ENCODE measurements around the gene MPG.

Gene MPG

DNA sequence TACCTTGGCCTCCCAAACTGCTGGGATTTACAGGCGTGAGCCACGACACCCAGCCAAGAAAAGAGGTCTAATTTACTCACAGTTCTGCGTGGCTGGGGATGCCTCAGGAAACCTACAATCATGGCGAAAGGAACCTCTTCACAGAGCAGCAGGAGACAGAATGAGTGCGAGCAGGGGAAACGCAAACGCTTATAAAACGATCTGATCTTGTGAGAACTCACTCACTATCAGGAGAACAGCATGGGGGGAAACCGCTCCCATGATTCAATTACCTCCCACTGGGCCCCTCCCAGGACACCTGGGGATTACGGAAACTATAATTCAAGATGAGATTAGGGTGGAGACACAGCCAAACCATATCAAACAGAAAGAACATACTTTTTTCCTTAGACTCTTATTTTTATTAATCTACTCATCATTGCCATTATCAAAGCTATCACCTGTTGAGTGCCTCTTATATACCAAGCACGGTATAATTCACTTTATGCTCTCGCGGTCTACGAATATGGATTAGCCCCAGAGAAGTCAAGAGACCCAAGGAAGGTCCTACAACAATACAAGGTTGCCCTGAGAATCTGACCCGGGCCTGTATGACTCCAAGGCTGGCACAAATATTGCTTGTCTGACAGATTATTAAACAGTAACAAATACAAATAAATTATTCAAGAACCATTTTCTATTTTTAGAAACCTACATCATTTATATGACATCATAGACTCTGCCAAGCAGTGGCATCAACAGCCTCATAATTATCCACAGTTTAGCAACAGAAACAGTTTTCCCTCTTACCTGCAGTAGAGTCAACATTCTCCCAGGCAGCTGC lies 27.0 kb upstream of the MPG start:
- no peak for DNase-seq

DNA sequence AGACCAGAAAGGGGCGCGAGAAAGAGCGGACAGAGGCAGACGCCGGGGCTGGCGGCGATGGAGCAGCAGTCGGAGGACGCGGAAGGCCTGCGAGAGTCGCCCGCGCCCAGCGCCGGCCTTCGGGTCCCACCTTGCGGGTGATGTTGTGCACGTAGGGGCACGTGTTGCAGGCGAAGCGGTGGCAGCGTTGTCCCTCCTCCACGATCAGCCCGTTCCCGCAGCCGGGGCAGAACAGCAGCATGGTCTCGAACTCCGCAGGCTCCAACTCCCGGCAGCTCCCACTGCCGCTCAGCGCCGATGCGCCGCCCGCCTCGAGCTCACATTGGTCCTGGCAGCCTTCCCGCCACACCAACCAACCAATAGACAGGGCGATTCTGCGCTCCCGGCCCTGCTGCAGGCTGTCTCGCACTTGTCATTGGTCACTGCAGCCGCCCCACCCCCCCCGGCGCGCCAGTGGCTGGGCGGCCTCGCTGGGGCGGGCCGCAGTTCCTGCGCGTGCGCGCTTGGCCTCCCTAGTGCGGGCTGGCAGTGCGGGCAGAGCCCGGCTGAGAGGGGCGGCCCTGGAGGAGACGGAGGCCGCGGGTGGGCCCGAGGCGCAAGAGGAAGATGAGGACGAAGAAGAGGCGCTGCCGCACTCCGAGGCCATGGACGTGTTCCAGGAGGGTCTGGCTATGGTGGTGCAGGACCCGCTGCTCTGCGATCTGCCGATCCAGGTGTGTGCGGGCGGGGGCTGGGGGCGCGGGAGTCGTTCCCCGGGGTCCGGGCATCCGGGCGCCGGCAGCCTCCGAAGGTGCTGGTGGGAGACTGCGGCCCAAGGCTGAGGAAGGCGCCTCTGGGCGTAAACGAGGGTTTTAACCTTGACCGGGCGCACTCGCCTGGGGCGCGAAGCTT lies 24.4 kb upstream of the MPG start, which contains the start of the genes POLR3K and SNRNP25:
Gene POLR3K (minus strand): TSS at position 263 of the 891 bp plus-strand sequence. CDS start 22 bp downstream, at position 241.
Gene SNRNP25 (plus strand): TSS at position 483 of the 891 bp plus-strand sequence. CDS start 189 bp downstream, at position 672.
- DNase-seq, result peak; percentile 98

DNA sequence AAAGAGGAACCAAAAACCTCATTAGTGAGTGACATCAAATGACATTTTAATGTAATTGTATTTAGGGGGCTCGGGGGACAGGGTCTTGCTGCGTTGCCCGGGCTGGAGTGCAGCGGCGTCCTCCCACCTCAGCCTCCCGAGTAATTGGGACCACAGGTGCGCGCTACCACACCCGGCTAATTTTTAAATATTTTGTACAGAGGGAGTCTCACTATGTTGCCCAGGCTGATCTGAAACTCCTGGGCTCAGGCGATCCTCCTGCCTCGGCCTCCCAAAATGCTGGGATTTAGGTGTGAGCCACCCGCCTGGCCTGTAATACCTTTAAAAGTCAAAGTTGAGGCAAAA lies 23.8 kb upstream of the MPG start:
- no peak for DNase-seq

DNA sequence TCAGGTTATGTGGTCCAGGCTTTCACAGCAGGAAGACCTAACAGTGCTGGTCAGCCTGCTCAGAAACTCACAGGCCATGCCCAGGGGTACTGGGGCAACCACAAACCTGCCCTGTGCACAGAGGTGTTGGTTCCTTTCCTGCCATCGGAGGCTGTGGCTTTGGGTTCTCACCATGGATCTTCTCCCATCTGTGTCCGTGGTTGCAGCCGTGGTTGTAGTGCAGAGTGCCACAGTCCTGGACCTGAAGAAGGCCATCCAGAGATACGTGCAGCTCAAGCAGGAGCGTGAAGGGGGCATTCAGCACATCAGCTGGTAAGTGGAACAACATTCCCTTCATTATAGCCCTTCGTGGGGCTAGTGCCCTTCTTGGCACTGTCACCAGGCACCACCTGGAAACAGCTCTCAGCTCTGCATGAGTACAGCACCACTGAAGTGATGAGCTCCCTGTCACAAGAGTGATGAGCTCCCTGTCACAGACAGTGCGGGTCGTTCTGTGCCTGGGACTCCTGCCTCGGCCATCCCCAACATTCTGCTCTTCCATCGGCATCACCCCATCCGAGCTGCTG lies 22.4 kb upstream of the MPG start:
- no peak for DNase-seq

DNA sequence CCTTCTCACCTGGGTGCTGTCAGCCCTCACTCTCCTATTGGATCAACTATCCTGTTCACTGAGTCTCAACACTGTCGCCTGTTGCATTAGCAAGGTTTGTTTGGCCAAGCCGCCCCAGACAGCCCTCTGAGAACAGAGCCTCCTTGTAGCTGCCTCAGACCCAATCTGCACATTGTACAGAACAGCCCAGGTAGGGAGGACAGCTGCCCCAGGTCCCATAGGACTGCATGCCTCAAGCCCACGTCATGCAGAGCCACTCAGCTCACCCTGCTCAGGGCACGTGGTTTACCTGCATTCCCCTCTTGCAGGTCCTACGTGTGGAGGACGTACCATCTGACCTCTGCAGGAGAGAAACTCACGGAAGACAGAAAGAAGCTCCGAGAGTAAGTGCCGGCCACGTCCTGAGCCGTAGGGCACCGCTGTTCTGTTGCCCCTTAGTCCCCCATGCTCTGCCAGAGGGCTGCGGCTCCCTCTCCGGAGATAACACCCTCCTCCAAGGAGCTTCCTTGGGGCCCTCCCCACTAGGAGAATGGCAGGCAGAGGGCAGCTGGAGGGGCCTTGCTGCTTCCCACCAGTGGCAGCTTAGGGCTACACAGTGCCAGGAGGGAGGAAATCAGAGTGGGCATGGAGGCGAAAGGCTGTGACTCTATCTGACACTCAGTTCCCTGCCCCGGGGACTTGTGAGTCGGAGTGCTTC lies 21.6 kb upstream of the MPG start:
- no peak for DNase-seq

DNA sequence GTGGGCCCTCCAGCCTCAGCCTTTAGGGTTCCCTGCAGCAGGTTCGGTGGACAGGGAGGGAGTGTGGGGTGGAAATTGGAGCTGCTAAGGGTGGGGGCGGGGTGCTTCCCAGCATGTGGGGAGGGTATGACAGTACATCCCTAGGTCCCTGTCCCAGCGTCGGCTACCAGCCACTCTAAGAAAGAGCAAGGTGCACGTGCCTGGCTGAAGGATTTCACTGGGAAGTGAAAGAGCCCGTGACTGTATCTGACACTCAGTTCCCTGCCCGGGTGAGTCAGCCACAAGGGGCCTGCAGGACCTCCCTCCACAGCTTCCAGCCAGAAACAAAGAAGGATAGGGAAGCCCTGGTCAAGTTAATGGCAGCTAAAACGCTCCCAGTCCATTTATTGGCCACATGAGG lies 20.3 kb upstream of the MPG start:
- DNase-seq, result no peak

DNA sequence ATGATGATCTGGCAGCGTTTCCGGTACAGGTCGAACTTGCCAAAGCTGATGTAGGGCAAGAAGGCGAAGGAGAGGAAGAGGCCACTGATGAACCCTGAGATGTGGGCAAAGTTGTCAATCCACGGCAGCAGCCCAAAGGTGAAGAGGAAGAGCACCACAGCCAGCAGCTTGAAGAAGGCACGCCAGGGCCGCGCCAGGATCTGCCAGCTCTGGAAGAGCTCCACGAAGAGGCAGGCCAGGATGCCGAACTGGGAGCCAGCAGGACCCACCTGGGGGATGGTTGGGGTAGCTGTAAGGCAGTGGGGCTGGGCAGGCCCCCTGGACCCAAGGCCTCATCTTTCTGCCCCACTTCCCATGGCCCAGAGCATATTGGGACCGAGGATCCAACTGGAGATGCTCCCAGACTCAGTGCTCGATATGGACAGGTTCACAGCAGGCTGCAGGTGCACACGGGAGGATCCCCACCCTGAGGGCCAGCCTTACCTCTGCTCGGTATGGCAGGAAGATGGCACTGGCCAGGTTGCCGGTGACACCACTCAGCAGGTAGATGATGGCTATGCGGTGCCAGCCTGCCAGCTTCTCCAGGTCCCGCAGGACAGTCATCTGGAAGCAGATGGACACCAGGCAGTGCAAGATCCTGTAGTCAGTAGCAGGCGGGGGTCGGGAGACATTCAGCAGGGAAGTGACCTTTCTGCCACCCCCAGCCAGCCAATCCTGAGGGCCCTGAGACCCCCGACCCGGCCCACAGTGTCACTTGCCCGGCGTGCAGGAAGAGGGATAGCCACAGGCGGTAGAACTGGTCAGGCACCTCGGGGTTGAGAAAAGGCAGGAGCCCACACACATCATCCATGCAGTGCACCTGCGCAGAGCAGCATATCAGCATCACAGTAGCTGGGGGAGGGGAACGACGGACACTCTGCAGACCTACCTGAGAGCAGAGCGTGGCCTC lies 19.3 kb upstream of the MPG start:
- no peak for DNase-seq

DNA sequence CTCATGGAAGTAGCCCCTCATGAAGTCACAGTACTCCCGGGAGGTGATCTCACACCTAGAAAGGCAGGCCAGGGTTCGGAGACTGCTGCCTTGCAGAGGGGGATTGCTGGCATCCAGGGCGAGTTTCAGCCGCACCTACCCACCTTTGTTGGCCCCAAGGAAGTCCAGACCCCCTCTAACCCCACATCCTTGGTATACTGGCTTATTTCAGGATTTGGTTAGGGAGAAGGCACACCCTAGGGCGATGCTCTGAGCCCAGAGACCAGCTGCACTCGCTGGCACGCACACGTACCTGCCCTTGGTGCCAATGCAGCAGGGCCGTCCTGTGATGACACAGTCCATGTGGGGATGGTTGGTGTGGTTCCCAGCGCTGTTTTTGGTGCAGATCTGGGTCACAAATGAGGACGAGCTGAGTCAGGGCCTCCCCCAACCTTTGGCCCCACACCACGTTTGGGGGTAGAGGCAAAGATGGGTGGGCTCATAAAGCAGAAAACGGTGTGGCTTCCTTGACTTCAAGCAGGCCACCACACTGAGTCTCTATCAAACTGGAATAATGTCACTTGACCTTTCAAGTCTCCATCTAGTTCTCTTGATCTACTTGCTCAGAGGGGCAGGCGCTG lies 18.5 kb upstream of the MPG start:
- DNase-seq, result no peak

DNA sequence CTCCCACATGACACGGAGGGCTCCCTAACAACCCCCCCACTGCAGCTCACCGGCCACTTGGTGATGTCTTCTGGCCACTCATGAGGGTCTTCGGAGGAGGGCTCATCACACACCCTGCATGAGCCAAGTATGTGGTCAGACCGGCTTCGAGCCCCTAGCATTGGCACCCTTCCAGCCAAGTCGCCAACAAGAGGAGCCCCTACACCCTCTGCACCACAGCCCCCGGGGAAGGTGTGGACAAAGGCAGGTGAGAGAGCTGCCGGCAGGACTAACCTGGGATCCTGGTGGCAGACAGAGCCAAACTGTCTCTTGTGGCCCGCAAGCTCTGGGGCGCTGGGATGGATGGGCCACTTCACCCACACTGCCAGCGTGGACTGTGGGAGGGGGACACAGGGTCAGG lies 17.9 kb upstream of the MPG start:
- DNase-seq, result no peak

DNA sequence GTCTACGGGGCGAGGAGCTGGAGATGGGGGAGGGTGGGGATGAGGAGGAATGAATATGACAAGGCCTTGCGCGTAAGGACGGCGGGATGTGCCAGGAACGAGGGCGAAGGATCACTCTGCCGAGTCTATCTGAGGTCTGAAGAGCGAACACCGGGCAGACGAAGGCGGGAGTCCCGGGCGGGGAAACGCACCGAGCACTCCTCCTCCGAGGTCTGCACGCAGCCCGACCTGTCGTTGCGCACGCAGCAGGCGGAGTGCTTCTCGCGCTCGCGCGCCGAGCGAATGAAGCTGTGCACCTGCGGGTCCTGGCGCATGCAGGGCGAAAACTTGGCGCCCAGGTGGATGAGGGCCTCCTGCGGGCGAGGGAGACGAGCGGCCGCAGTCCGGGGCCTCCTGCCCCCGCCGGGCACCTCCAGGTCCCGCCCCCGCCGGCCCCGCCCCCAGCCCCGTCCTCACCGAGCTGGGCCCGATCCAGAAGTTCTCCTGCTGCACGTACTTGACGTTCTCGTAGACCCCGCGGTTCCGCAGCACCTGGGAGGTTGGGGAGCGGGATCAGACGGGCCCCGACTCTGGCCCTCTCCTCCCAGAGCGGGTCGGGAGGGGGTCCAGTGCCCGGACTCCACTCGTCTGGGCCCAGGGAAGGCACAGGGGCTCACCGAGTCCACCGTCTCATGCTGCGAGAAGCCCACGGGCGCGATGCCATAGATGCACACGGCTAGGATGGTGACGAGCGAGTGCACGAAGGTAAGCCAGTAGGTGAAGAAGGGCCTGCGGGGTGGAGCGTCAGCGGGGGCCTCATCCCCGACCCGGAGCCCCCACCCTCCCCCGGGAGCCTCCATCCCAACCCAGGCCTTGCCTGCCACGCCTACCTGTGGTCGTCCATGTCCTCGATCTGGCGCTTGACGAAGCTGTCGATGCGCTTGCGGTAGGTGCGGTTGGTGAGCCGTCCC lies 16.8 kb upstream of the MPG start:
- no peak for DNase-seq

DNA sequence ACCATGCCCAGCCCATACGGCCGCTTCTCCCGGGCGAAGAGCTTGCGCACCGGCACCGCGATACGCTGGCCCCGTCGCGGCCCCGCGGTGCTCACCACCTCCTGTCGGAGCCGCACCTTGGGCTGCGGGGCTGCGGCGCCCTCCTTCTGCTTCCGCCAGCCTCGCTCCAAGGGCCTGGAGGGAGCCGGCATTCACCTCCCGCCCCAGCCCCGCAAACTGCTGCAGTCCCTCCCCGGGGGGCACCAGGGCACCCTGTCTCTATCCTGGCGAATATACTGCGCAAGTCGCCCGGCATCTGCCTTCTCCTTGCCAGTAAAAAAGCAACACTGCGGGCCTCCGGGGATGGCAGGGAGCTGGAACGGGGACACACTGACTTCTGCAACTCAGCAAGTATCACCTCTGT lies 16.1 kb upstream of the MPG start:
- no peak for DNase-seq

DNA sequence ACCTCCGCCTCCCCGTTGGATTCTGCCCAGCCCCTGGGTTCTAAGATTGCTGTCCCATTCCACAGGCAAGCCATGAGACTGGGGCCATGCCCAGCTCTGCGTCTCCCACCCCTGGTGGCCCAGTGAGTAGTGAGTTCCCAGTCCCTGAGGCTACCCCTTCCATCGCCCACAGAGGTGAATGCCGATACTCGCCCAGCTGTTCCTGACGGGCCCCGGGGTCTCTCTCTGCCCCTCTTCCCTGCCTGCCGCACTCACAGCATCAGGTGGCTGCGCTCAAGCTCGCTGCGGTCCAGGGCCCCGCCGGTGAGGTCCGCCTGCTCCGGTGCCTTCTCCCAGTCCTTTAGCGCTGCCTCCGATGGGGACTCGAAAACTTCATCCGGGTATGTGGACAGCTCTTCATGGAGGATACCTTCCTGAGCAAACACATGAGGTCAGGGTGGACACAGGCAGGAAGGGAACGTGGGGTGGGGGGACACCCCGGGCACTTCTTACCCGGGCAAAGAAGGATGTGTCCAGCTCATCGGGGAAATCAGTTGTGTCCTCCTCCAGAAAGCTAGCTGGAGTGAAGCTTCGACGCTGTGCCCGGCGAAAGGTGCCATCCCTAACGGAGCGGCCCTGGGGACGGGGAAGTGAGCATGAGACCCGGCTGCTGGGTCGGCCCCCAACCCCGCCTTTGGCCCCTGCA lies 15.6 kb upstream of the MPG start:
- DNase-seq, result no peak

DNA sequence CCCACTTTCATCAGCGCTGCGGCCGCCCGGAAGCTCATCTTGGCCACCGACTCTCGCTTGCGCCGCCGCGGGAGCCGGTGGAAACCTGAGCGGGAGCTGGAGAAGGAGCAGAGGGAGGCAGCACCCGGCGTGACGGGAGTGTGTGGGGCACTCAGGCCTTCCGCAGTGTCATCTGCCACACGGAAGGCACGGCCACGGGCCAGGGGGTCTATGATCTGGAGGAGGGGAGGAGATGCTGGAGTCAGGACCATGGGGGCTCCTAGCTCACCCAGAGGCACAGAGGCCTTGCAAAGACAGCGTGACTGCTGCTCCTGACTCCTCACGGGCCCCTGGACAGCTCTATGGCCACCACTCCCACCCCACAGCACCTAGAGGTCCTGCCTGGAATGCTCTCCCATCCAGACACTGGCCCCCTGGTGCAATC lies 15.0 kb upstream of the MPG start:
- DNase-seq, result no peak

DNA sequence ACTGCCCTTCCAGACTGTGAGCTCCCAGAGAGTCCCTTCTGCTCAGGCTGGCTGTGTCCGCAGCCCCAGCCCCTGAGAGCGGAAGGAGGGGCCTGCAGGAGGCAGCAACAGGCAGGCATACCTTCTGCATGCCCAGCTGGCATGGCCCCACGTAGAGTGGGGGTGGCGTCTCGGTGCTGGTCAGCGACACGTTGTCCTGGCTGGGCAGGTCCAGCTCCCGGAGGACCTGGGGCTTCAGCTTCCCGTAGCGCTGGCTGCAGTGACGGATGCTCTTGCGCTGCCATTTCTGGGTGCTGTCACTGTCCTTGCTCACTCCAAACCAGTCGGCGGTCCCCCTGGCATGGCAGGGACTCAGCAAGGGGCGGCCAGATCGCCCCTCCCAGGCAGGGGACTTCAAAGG lies 14.6 kb upstream of the MPG start:
- DNase-seq, result no peak

DNA sequence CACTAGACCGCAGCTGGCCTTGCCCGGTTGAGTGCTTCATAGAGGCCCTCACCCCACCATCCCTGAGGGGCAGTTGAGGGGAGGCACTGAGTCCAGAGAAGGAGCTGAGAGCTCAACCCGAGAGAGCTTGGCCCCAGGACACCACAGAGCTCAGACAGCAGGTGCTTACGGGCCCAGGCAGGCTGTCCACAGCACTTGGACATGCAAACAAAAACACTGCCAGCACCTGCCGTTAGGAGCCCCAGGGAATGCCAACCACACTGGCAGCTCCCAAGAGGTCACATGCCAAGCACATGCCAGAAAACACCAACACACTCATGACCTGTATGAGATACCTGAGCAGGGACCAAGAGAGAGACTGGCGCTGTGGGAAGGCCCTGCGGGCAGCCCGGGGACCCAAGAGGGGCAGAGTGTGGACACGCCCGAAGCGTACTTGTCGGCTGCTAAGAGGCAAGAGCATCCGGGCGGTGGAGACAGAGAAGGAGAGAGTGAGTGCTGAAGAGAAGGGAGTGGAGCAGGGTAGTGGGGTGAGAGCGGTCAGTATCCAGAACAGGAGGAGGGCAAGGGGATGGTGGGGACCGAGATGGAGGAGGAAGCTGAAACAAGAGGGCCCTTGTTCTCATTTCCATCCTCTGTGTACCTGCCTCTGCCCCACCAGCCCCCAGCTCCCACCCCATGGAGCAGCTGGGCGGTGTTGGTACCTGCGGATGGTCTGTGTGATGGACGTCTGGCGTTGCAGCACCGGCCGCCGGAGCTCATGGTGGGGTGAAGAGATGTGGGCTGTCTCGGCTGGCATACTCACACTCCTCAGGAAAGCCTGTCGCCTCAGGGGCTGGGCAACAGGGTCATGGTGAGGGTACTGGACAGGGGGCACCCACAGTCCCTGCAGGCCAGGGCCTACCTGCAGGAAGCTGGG lies 13.8 kb upstream of the MPG start:
- peak; percentile 46 for DNase-seq

DNA sequence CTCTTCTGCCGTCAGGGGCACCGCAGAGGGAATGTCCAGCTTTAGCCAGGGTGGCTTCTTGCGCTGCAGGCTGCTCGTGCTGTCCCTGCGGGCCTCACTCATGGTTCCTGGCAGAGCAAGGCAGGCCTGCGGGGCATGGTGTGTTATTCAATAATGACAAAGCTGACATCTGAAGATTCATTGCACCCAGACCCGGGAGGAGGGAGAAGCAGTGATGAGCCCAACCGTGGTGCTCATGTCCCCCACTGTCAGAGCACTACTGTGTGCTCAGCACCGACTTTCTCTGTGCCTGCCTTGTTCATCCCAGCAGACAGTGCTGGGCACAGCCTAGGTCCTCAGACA lies 13.1 kb upstream of the MPG start:
- DNase-seq, result no peak

DNA sequence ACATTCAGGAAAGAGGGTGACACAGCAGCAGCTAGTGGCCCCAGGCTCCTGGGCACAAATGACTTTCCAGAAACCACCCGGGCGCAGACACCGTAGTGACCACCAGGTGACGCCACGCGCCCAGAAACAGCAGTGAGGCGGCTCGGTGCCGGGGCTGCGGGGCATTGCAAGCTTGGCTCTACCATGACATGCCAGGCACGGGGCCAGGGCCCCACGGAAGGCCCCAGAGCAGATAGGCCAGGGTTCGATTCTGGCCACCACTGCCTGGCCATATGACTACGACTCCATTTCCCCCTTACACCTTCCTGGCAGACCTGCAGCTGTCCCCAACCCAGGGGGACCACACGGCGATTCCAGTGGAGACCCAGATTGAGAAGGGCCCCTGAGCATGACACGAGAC lies 12.3 kb upstream of the MPG start:
- DNase-seq, result peak; percentile 74

Measured in NCI-H1092 treated with DMSO at 0.1 percent for 48 hours (cell line).